Measurements from ENCODE around the gene HDHD5.

GRCh38 chr22:17115236-17115635 lies 43.8 kb downstream of the HDHD5 start:
- TF ChIP-seq BRCA1 (CRISPR knock-in tag; IDR thresholded peaks at IDR 0.05), result no peak
- TF ChIP-seq RXRA (CRISPR knock-in tag; IDR thresholded peaks at IDR 0.05), result no peak
- TF ChIP-seq MIER2 (CRISPR knock-in tag; IDR thresholded peaks at IDR 0.05), result no peak
- no peak for TF ChIP-seq GABPA (IDR thresholded peaks at IDR 0.05; ENCODE audit: low read depth, low read length)
- no peak for TF ChIP-seq GABPA (CRISPR knock-in tag; IDR thresholded peaks at IDR 0.05; ENCODE audit: low read depth)

Data from HepG2 (cell line).